Activated T-cell treated with anti-CD3 and anti-CD28 coated beads, Interleukin-2, amount 50 U/mL, for 72 hours (primary cell): ENCODE data around the gene YIPF3. TPM values are rescaled to one million over a fixed set of nuclear protein-coding genes. Genes with fewer than 3 reads are reported as not detected.
"Not testable (repeated sequence)": the region's sequence is repeated elsewhere in the genome, so short reads cannot be mapped to it uniquely, and the experiment has no call there.

Source experiments
- ATAC-seq, 2 donors: fragments of 150-1000 bp; cut with Tn5 transposase; replicated peaks in 1 of 2; 2 replicates each; pipeline ENCODE4 v1.10.0; 2021; ENCODE audit warnings: moderate library complexity in 2 of 2, mild to moderate bottlenecking in 1 of 2
- DNase-seq, 2 donors: peaks; one replicate each; pipeline ENCODE4 v3.0.0; 2021 to 2022; ENCODE audit warnings: mixed read lengths in 1 of 2
- H3K27ac Mint-ChIP-seq: one replicate; pipeline ENCODE4 v1.8.0; 2022; ENCODE audit warnings: mild to moderate bottlenecking, moderate library complexity, mixed read lengths
- H3K27me3 Mint-ChIP-seq: one replicate; pipeline ENCODE4 v1.8.0; 2022; ENCODE audit warnings: low read depth, mixed read lengths
- H3K36me3 Mint-ChIP-seq, 2 donors: one replicate each; pipeline ENCODE4 v1.8.0; 2022; ENCODE audit warnings: mixed read lengths in 2 of 2, mild to moderate bottlenecking in 1 of 2; ENCODE audit not compliant: insufficient read depth in 2 of 2
- H3K4me1 Mint-ChIP-seq: one replicate; pipeline ENCODE4 v1.8.0; 2022; ENCODE audit warnings: low read depth, mixed read lengths
- H3K4me3 Mint-ChIP-seq, 2 donors: one replicate each; pipeline ENCODE4 v1.8.0; 2022; ENCODE audit warnings: mild to moderate bottlenecking in 2 of 2, mixed read lengths in 2 of 2, moderate library complexity in 2 of 2
- H3K9me3 Mint-ChIP-seq, 2 donors: one replicate each; pipeline ENCODE4 v1.8.0; 2022; ENCODE audit warnings: mixed read lengths in 2 of 2
- total RNA-seq, 2 donors: library from RNA; stranded (reverse); gene quantifications; one replicate each; pipeline ENCODE4 v1.2.3, GENCODE V29; 2022

The YIPF3 gene
- total RNA-seq, result 10 to 100 TPM; 63.9 to 64.4 TPM

GRCh38 chr6:43516697-43517504 lies at the start of gene YIPF3, which contains the start of gene POLR1C:
YIPF3 (minus strand) TSS chr6:43516926; CDS start chr6:43516807, 119 bp downstream.
POLR1C (plus strand) TSS chr6:43517089; CDS start chr6:43517110, 21 bp downstream.
- H3K27me3 Mint-ChIP-seq, result no peaks in the 10 kb centered on the region
- DNase-seq, result peak; percentile 97 to 98
- H3K36me3 Mint-ChIP-seq, result peaks cover 4 to 6% of the 10 kb centered on the region in 2 donors
- H3K9me3 Mint-ChIP-seq, result no peaks in the 10 kb centered on the region
- no peak within 1 kb of the TSS for H3K27ac Mint-ChIP-seq
- H3K4me1 Mint-ChIP-seq, result peaks cover 5% of the 10 kb centered on the region
- peak; percentile 92 to 93 for ATAC-seq
- no peak within 1 kb of the TSS for H3K4me3 Mint-ChIP-seq

GRCh38 chr6:43559328-43559727 lies 42.6 kb upstream of the YIPF3 start:
- no peak overlapping the region for H3K4me3 Mint-ChIP-seq
- H3K27me3 Mint-ChIP-seq, result no peaks in the 10 kb centered on the region
- ATAC-seq (no peak), DNase-seq (no peak)
- no peaks in the 10 kb centered on the region for H3K4me1 Mint-ChIP-seq
- peaks cover 10 to 59% of the 10 kb centered on the region in 2 donors for H3K36me3 Mint-ChIP-seq
- no peaks in the 10 kb centered on the region for H3K9me3 Mint-ChIP-seq
- peak overlapping the region; percentile 51 for H3K27ac Mint-ChIP-seq

GRCh38 chr6:43557620-43558019 lies 40.9 kb upstream of the YIPF3 start:
- ATAC-seq, DNase-seq, H3K27me3 Mint-ChIP-seq: not testable (repeated sequence)

GRCh38 chr6:43547222-43547621 lies 30.5 kb upstream of the YIPF3 start:
- ATAC-seq (no peak), DNase-seq (no peak)
- Mint-ChIP-seq H3K36me3 (peaks cover 12 to 54% of the 10 kb centered on the region in 2 donors), H3K9me3 (no peaks in the 10 kb centered on the region), H3K27me3 (no peaks in the 10 kb centered on the region), H3K27ac (no peak overlapping the region), H3K4me3 (no peak overlapping the region), H3K4me1 (no peaks in the 10 kb centered on the region)

More at GRCh38 chr6:43557620-43558019, 40.9 kb upstream of the YIPF3 start:
- not testable (repeated sequence) for H3K4me1 Mint-ChIP-seq, H3K4me3 Mint-ChIP-seq, H3K9me3 Mint-ChIP-seq
- Mint-ChIP-seq H3K36me3 (peaks cover 12 to 62% of the 10 kb centered on the region in 2 donors), H3K27ac (peak overlapping the region; percentile 42)

GRCh38 chr6:43544461-43544860 lies 27.7 kb upstream of the YIPF3 start:
- no peaks in the 10 kb centered on the region for H3K4me1 Mint-ChIP-seq
- no peak overlapping the region for H3K27ac Mint-ChIP-seq
- no peaks in the 10 kb centered on the region for H3K27me3 Mint-ChIP-seq
- DNase-seq, result no peak
- no peak for ATAC-seq
- H3K4me3 Mint-ChIP-seq, result no peak overlapping the region
- no peaks in the 10 kb centered on the region for H3K9me3 Mint-ChIP-seq
- H3K36me3 Mint-ChIP-seq, result peaks cover 9 to 48% of the 10 kb centered on the region in 2 donors

- DNase-seq (no peak), ATAC-seq (no peak)
- no peaks in the 10 kb centered on the region for H3K9me3 Mint-ChIP-seq
- peak overlapping the region; percentile 83 for H3K27ac Mint-ChIP-seq
- no peaks in the 10 kb centered on the region for H3K4me1 Mint-ChIP-seq
- H3K36me3 Mint-ChIP-seq, result peaks cover 9 to 47% of the 10 kb centered on the region in 2 donors
- H3K27me3 Mint-ChIP-seq, result no peaks in the 10 kb centered on the region
- H3K4me3 Mint-ChIP-seq, result no peak overlapping the region
Measured at GRCh38 chr6:43541774-43542471, 25.2 kb upstream of the YIPF3 start.

- DNase-seq (no peak), ATAC-seq (no peak)
- Mint-ChIP-seq H3K36me3 (peaks cover 9 to 37% of the 10 kb centered on the region in 2 donors), H3K27ac (no peak overlapping the region), H3K4me3 (no peak overlapping the region), H3K4me1 (no peaks in the 10 kb centered on the region), H3K27me3 (no peaks in the 10 kb centered on the region), H3K9me3 (no peaks in the 10 kb centered on the region)
Measured at GRCh38 chr6:43540507-43540906, 23.8 kb upstream of the YIPF3 start.

GRCh38 chr6:43539409-43539808 lies 22.7 kb upstream of the YIPF3 start:
- H3K36me3 Mint-ChIP-seq, result peaks cover 9 to 35% of the 10 kb centered on the region in 2 donors
- DNase-seq, H3K27ac Mint-ChIP-seq, H3K4me1 Mint-ChIP-seq, H3K4me3 Mint-ChIP-seq, H3K27me3 Mint-ChIP-seq, ATAC-seq, H3K9me3 Mint-ChIP-seq: not testable (repeated sequence)

- not testable (repeated sequence) for H3K27ac Mint-ChIP-seq
- H3K36me3 Mint-ChIP-seq, result peaks cover 9 to 33% of the 10 kb centered on the region in 2 donors
Measured at GRCh38 chr6:43538986-43539385, 22.3 kb upstream of the YIPF3 start.

GRCh38 chr6:43532201-43532600 lies 15.5 kb upstream of the YIPF3 start:
- Mint-ChIP-seq H3K4me3 (no peak overlapping the region), H3K27ac (no peak overlapping the region), H3K27me3 (no peaks in the 10 kb centered on the region), H3K9me3 (no peaks in the 10 kb centered on the region), H3K4me1 (no peaks in the 10 kb centered on the region), H3K36me3 (peaks cover 9 to 38% of the 10 kb centered on the region in 2 donors)
- no peak for ATAC-seq
- no peak for DNase-seq

More at GRCh38 chr6:43538986-43539385, 22.3 kb upstream of the YIPF3 start:
- H3K9me3 Mint-ChIP-seq, ATAC-seq, H3K4me1 Mint-ChIP-seq, H3K27me3 Mint-ChIP-seq, H3K4me3 Mint-ChIP-seq, DNase-seq: not testable (repeated sequence)

GRCh38 chr6:43524483-43524961 lies 7.8 kb upstream of the YIPF3 start:
- no peaks in the 10 kb centered on the region for H3K27me3 Mint-ChIP-seq
- DNase-seq (no peak), ATAC-seq (no peak)
- H3K27ac Mint-ChIP-seq, result no peak overlapping the region
- no peak overlapping the region for H3K4me3 Mint-ChIP-seq
- no peaks in the 10 kb centered on the region for H3K9me3 Mint-ChIP-seq
- peaks cover 14 to 44% of the 10 kb centered on the region in 2 donors for H3K36me3 Mint-ChIP-seq
- H3K4me1 Mint-ChIP-seq, result no peaks in the 10 kb centered on the region

- Mint-ChIP-seq H3K27me3 (no peaks in the 10 kb centered on the region), H3K4me3 (no peak overlapping the region), H3K4me1 (no peaks in the 10 kb centered on the region), H3K27ac (no peak overlapping the region), H3K36me3 (peaks cover 14 to 38% of the 10 kb centered on the region in 2 donors), H3K9me3 (no peaks in the 10 kb centered on the region)
- no peak for DNase-seq
- ATAC-seq, result peak in 1 of 2 donors; percentile 10
Measured at GRCh38 chr6:43523284-43523683, 6.6 kb upstream of the YIPF3 start.
